Middle frontal gyrus (tissue), 1 donor: ENCODE measurements around the gene MAPK7.

Experiments
- DNase-seq: peaks from one replicate; pipeline ENCODE4 v3.0.0-alpha.2; 2015; ENCODE audit warnings: low spot score; ENCODE audit errors: extremely low spot score

Gene MAPK7

DNA sequence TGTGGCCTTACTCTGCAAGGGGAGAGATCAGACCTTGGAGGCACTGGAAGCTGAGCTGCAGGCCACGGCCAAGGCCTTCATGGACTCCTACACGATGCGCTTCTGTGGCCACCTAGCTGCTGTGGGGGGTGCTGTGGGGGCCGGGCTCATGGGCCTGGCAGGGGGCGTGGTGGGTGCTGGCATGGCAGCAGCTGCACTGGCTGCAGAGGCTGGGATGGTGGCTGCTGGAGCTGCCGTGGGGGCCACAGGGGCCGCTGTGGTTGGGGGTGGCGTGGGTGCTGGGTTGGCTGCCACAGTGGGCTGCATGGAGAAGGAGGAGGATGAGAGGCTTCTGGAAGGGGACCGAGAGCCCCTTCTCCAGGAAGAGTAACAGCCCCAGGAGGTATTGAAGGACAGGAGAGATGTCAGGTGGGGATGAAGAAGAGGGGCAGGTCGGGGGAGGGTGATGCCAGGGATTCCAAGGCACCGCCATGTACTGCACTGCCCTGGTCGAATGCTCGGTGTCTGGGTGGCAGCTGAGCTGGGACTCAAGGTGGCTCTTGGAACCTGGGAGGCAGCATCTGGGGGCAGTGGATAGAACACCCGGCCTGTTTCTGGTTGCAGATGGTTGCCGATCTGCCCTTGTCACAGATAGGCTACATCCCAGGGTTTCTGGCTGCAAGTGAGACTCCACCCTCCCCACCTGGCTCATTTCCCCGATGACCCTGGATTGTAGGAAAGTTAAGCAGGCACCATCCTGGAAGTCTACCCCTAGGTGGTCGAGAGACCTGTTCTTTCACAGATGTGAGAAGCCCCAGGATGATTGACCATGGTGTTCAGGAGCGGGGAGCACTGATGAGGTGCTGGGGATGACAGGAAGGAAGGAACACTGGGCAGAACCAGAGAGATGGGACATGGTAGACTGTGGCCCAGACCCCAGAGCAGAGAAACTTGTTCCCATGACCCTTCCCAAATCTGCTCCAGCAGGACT, 37.8 kb downstream of the MAPK7 start:
- DNase-seq = no peak

DNA sequence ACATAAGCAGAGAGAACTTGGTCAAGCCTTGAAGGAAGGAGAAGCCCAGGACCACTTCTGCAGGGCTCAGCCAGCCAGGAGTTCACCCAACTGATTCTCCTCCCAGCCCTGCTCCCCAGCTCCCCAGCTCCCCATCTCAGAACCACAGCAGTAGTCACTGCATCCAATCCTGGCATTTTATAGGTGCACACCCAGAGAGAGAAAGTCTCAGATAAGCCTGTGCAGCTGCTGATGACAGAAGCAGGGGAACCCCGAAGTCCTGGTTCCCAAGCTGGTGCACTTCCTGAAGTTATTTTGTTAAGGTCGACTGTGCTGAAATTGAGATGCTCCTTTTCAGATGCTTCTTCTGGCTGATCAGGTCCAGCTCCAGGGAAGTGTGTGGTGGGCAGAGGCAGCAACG, 39.3 kb downstream of the MAPK7 start:
- no peak for DNase-seq

DNA sequence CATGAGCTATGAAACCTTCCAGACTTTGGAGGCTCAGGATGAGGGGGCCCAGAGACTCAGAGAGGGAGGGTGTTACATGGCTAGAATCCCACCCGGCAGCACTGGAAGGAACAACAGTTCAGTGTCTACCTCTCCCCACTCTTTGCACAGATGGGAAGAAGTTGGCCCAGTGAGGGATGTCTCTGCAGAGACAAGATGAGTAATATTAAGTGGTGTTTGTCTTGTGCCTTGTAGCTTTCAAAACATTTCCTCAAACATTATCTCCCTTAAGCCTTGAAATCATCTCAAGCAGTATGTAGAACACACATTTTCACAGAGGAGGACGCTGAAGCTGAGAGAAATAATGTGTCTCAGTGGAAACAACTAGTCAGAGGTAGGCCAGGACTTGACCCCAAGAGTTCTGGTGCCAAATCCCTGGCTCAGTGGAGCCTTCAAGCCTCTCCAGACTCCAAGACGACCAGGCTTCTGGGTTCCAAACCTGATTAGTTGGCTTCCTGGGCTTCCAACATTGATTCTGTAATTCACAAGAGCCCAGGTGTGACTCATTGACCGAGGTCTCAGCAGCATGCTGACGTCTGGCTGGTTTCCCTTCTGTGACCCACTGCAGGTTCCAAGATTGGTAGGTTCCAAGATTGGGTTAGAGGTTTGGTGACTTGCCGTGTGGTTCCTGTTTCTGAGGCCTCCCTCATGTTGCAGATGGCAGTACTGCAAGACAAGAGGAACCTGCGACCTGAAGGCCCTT, 40.1 kb downstream of the MAPK7 start:
- no peak for DNase-seq

DNA sequence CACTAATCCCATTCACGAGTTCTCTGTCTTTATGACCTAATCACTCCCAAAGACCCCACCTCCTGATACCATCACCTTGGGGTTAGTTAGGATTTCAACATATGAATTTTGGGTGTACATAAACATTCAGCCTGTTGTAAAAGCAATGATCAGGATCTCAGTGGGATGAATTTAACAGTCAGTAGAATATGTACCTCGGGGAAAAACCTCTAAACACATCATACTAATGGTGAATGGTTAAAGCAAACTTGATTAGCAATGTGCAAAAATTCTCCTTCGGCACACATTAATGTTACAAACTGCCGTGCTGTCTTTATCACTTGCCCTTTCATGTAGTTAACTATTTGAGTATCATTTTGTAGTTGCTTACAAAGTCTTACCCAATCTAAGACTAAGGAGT, 42.9 kb downstream of the MAPK7 start:
- no peak for DNase-seq

DNA sequence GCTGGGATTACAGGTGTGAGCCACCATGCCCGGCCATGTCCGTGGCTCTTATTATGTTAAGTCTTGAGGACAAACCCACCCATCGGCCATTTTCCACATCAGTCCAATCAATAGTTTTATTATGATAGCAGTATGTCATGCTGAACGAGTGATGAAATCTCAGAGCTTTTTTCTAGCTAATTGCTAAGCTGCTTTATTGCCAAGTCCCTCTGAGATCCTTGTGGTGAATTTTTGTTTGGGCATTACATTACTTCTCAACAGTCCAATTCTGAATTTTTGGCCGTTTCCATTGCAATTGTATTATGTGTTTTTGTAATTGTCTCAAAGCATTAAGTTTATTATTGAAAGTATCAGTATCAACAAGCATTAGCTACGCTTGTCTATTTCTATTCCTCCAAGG, 43.6 kb downstream of the MAPK7 start:
- no peak for DNase-seq

DNA sequence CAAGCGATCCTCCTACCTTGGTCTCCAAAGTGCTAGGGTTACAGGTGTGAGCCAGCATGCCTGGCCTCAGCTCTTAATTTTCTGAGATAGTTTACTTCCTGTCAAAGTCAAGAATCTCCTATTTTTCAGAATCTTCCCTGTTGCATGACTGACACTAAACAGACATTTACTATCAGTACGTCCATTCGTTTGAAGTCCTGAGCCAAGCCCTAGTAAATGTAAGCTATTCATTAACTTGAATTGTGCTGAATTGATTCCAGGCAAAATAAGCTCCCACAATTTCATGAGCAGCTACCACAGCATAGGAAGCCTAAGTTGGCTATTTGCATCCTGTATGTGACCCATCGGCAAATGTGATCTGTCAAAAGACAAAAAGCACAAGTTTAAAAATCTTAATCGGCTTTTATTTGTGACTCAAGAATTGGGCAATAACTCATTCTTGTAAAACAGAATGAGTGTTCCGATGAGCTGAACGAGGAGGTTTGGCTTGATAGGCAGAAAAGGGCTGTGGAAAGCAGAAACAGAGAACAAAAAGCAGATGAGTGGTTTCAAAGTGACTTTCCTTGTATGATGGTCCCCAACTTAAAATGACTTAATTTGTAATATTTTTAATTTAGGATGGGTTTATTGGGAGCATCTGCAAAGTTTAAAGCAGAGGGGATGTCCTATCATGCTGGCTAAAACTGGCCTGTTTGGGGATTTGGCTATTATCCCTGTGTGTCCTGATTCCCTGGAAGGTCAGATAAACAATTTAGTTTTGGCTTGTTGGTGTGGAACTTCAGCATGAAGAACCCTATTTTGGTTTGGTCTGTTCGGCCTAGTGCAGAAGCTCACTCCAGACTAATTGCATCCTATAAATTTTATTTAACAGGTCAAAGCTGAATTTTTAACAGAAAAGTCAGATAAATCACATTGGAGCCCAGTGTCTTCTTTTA, 46.9 kb downstream of the MAPK7 start:
- DNase-seq = no peak

DNA sequence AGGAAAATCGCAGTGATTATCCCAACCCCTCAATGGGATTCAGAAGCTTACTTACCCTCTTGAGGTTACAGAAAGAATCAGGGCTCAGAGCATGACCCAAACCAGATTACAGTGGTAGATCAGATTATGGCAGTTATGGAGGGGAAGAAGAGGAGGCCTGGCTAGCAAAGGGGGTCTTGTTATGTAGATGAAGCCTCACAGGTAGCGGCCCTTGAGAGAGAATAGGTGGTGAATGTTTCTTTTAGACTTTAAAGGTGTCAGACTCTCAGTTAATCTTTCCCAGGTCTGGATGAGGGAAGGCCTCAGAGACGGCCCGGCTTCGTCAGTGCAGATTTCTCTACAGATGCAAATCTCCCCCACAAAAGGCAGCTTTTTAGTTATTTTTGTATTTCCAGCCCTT, 48.3 kb downstream of the MAPK7 start:
- DNase-seq = no peak

DNA sequence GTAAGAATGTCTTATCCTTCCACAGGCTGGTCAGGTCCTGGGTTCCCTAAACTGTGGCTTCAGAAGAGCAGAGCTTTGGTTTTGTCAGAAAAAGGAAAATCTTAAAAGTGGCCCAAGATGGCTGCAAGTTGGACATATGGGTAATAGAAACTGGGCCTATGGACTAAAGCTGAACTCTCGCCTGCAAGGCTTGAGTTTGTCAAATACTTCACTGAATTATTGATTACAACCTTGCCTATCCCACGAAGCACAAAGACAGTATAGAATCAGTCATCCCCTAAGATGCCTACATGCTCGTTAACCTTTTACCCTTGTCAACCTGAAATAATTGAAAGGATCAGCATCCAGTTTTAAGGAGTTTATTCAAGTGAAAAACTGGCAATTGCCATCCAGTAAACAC, 53.4 kb downstream of the MAPK7 start:
- no peak for DNase-seq
